Glutamatergic neuron (in vitro differentiated cells): ENCODE measurements around the gene SNRNP48. TPM values are rescaled to one million over a fixed set of nuclear protein-coding genes. Genes with fewer than 3 reads are reported as not detected.

ENCODE experiments used
- DNase-seq: peaks from one replicate; pipeline ENCODE4 v3.0.0; 2022
- H3K27ac Mint-ChIP-seq: one replicate; pipeline ENCODE4 v1.8.0; 2020; ENCODE audit warnings: mild to moderate bottlenecking, mixed read lengths, inconsistent platforms; ENCODE audit not compliant: unreplicated experiment
- H3K27me3 Mint-ChIP-seq: one replicate; pipeline ENCODE4 v1.8.0; 2020; ENCODE audit warnings: mild to moderate bottlenecking, moderate library complexity, mixed read lengths, inconsistent platforms; ENCODE audit not compliant: unreplicated experiment
- H3K36me3 Mint-ChIP-seq: one replicate; pipeline ENCODE4 v1.8.0; 2020; ENCODE audit warnings: mild to moderate bottlenecking, mixed read lengths, inconsistent platforms; ENCODE audit not compliant: unreplicated experiment
- H3K4me1 Mint-ChIP-seq: one replicate; pipeline ENCODE4 v1.8.0; 2020; ENCODE audit warnings: mild to moderate bottlenecking, low read depth, mixed read lengths, inconsistent platforms; ENCODE audit not compliant: unreplicated experiment
- H3K4me3 Mint-ChIP-seq: one replicate; pipeline ENCODE4 v1.8.0; 2020; ENCODE audit warnings: mild to moderate bottlenecking, mixed read lengths, inconsistent platforms; ENCODE audit not compliant: unreplicated experiment
- H3K9me3 Mint-ChIP-seq: one replicate; pipeline ENCODE4 v1.8.0; 2020; ENCODE audit warnings: mild to moderate bottlenecking, moderate library complexity, mixed read lengths, inconsistent platforms; ENCODE audit not compliant: unreplicated experiment
- total RNA-seq: library from RNA; stranded (reverse); fragmentation: NEBNext Ultra II Directional; extraction: Animal tissue kit (Norgen Biotek cat#: 25700); gene quantifications from one replicate; pipeline ENCODE4 v1.2.1, GENCODE V29; 2021; ENCODE audit not compliant: unreplicated experiment
- TF ChIP-seq, protein P1 (sequence below): fragments of 200-600 bp; sonication (generic); IDR thresholded peaks from one replicate; pipeline ENCODE4 v1.5.0; 2021; ENCODE audit not compliant: partially characterized antibody, unreplicated experiment

SNRNP48 gene
- total RNA-seq, 1 donor from 2014 or later, result 9.5 TPM

DNA sequence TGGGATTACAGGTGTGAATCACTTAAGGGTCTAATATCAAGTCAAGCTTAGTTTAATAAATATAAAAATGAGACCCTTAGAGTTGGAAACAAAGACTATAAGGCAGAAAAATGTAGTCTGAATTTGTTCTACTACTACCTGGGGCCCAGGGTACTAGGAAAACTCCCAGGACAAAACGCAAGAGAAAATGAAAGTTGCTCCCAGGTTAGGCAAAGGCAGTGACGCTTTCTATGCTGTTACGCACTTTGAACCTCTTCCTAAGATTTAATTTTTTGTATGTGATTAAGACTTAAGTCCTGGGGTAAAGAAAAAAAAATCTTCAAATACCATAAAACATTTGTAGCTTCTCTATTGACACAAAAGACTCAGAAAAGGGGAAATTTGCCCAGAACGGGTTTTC lies 31.2 kb upstream of the SNRNP48 start:
- no peaks in the 10 kb centered on the region for H3K9me3 Mint-ChIP-seq
- no peak overlapping the region for H3K4me3 Mint-ChIP-seq
- H3K4me1 Mint-ChIP-seq, result peaks cover 6% of the 10 kb centered on the region
- H3K27me3 Mint-ChIP-seq, result no peaks in the 10 kb centered on the region
- TF ChIP-seq, protein P1, sequence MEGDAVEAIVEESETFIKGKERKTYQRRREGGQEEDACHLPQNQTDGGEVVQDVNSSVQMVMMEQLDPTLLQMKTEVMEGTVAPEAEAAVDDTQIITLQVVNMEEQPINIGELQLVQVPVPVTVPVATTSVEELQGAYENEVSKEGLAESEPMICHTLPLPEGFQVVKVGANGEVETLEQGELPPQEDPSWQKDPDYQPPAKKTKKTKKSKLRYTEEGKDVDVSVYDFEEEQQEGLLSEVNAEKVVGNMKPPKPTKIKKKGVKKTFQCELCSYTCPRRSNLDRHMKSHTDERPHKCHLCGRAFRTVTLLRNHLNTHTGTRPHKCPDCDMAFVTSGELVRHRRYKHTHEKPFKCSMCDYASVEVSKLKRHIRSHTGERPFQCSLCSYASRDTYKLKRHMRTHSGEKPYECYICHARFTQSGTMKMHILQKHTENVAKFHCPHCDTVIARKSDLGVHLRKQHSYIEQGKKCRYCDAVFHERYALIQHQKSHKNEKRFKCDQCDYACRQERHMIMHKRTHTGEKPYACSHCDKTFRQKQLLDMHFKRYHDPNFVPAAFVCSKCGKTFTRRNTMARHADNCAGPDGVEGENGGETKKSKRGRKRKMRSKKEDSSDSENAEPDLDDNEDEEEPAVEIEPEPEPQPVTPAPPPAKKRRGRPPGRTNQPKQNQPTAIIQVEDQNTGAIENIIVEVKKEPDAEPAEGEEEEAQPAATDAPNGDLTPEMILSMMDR, result no peak
- H3K27ac Mint-ChIP-seq, result no peak overlapping the region
- DNase-seq, result no peak
- no peaks in the 10 kb centered on the region for H3K36me3 Mint-ChIP-seq

DNA sequence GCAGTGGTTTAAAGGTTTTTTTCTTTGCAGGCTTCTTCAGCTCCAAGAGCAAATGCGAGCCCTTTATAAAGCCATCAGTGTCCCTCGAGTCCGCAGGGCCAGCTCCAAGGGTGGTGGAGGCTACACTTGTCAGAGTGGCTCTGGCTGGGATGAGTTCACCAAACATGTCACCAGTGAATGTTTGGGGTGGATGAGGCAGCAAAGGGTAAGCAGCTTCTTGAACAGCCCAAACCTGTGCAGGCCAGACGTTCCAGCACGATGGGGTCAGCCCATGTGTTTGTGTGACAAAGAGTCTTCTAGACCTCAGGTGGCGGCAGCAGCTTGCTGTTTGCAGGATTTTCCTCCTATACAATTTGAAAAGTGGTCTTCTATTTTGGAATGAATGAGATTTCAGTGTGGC lies 30.8 kb upstream of the SNRNP48 start:
- no peak for DNase-seq
- Mint-ChIP-seq H3K27me3 (no peaks in the 10 kb centered on the region), H3K4me1 (peaks cover 6% of the 10 kb centered on the region), H3K4me3 (no peak overlapping the region), H3K9me3 (no peaks in the 10 kb centered on the region), H3K36me3 (no peaks in the 10 kb centered on the region), H3K27ac (no peak overlapping the region)
- TF ChIP-seq, protein P1, result no peak

DNA sequence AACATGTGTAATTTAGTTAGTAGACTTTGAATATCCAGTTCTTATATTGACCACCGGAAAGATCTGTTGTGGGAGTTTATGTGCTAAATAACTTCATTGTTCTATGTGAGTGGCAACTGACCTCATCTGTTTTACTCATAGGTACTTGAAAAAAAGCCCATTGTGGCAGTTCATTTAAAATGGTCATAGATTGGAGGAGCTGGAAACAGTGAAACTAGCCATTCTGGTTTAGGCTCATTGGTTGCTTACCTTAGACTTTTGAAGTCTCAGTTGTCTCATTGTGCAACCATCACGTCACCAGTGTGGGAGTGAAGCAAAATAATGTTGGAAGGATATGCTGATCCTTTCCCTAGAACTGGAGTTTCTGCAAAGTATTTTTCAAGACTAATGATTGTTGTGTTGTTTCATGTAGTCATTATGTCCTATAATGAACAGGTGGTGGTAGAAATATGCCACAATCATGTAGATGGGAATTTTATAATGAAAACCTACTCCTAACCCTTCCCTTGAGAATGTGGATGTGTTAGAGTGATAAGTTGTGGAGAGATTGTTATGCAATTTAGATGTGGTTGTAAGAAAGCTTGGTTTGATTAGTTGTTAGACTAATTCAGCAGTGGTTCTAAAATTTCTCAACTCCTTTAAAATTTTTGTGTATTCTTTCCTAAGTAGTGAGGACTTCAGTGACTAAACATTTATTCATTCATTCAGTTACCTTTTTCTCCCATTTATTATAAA lies 30.2 kb upstream of the SNRNP48 start:
- no peaks in the 10 kb centered on the region for H3K36me3 Mint-ChIP-seq
- no peak overlapping the region for H3K4me3 Mint-ChIP-seq
- H3K4me1 Mint-ChIP-seq, result peaks cover 6% of the 10 kb centered on the region
- H3K27me3 Mint-ChIP-seq, result no peaks in the 10 kb centered on the region
- no peaks in the 10 kb centered on the region for H3K9me3 Mint-ChIP-seq
- DNase-seq, result no peak
- TF ChIP-seq, protein P1, result no peak
- H3K27ac Mint-ChIP-seq, result no peak overlapping the region

DNA sequence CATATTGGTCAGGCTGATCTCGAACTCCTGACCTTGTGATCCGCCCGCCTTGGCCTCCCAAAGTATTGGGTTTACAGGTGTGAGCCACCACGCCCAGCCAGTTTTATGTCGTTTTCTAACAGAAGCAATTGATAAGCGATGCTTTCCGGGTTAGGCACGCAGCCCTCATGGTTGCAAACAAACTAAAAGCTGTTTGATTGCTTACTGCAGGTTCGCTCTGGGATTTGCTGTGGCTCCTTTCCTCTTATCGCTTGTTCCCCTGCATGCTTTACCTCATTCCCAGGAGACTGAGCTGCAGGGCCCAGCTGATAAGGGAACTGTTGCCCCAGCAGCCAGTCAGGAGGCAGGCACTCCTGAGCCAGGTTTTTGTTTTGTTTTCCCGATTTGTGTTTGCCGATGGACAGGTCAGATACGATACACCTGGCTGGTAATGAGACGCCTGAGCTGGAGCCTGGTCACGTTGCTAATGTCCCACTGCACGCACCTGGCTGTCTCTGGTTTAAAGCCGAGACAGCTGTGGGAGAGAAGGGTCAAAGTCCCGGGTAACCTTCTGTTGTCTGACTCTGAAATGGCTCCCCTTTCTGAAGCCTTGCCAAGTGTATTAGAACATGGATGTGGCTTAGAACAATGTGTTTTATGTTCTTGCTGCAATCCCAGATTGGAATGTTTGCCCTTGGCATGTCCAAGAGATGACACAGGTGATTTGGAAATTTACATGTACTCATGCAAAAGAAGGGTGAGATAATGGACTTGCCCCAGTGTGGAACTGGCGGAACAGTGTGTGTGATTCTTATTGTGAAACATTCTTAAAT lies 28.6 kb upstream of the SNRNP48 start:
- H3K9me3 Mint-ChIP-seq, result no peaks in the 10 kb centered on the region

More for the DNA sequence above, 28.6 kb upstream of the SNRNP48 start:
- H3K4me1 Mint-ChIP-seq, result peaks cover 6% of the 10 kb centered on the region
- H3K27ac Mint-ChIP-seq, result no peak overlapping the region
- no peak overlapping the region for H3K4me3 Mint-ChIP-seq
- no peaks in the 10 kb centered on the region for H3K27me3 Mint-ChIP-seq
- TF ChIP-seq, protein P1, result no peak
- no peak for DNase-seq
- H3K36me3 Mint-ChIP-seq, result no peaks in the 10 kb centered on the region
